HUES6 (cell line): ENCODE measurements around the gene EPHB1.

Experiments
- H3K27ac ChIP-seq: 2 replicates; pipeline ENCODE4 v1.7.0; 2013; ENCODE audit warnings: low read depth, mild to moderate bottlenecking, low read length, inconsistent platforms
- H3K27me3 ChIP-seq: 2 replicates; pipeline ENCODE4 v1.6.1; 2013; ENCODE audit warnings: low read length; ENCODE audit not compliant: control insufficient read depth, insufficient read depth
- H3K36me3 ChIP-seq: 2 replicates; pipeline ENCODE4 v1.6.1; 2013; ENCODE audit warnings: low read length; ENCODE audit not compliant: control insufficient read depth, insufficient read depth
- H3K4me1 ChIP-seq: 2 replicates; pipeline ENCODE4 v1.6.1; 2013; ENCODE audit warnings: low read length; ENCODE audit not compliant: control insufficient read depth, insufficient read depth
- H3K4me3 ChIP-seq: 2 replicates; pipeline ENCODE4 v1.5.1; 2013; ENCODE audit warnings: low read depth, low read length
- H3K9ac ChIP-seq: one replicate; pipeline ENCODE4 v1.6.1; 2013; ENCODE audit warnings: mild to moderate bottlenecking, low read length
- H3K9me3 ChIP-seq: 2 replicates; pipeline ENCODE4 v1.6.1; 2013; ENCODE audit warnings: low read depth, low read length; ENCODE audit not compliant: control insufficient read depth, insufficient read depth

EPHB1 gene

GRCh38 chr3:134827213-134827612 is 32.2 kb downstream of the EPHB1 start:
- no peaks in the 10 kb centered on the region for H3K9me3 ChIP-seq
- no peaks in the 10 kb centered on the region; the same call in 1 of the 2 replicates for H3K4me1 ChIP-seq
- H3K27ac ChIP-seq = no peak overlapping the region
- H3K27me3 ChIP-seq = peaks cover 2% of the 10 kb centered on the region; the same call in 1 of the 2 replicates
- no peak overlapping the region for H3K9ac ChIP-seq
- H3K36me3 ChIP-seq = no peaks in the 10 kb centered on the region
- H3K4me3 ChIP-seq = no peak overlapping the region

GRCh38 chr3:134829721-134830120 is 34.7 kb downstream of the EPHB1 start:
- Histone ChIP-seq H3K9me3 (no peaks in the 10 kb centered on the region), H3K4me1 (no peaks in the 10 kb centered on the region), H3K36me3 (no peaks in the 10 kb centered on the region), H3K27me3 (peaks cover 2% of the 10 kb centered on the region; the same call in 1 of the 2 replicates), H3K9ac (no peak overlapping the region), H3K4me3 (no peak overlapping the region), H3K27ac (no peak overlapping the region)

GRCh38 chr3:134832585-134832984 is 37.5 kb downstream of the EPHB1 start:
- Histone ChIP-seq H3K27me3 (peaks cover 2% of the 10 kb centered on the region; the same call in 1 of the 2 replicates), H3K36me3 (no peaks in the 10 kb centered on the region), H3K9ac (no peak overlapping the region), H3K27ac (no peak overlapping the region), H3K9me3 (no peaks in the 10 kb centered on the region), H3K4me1 (no peaks in the 10 kb centered on the region), H3K4me3 (no peak overlapping the region)

DNA sequence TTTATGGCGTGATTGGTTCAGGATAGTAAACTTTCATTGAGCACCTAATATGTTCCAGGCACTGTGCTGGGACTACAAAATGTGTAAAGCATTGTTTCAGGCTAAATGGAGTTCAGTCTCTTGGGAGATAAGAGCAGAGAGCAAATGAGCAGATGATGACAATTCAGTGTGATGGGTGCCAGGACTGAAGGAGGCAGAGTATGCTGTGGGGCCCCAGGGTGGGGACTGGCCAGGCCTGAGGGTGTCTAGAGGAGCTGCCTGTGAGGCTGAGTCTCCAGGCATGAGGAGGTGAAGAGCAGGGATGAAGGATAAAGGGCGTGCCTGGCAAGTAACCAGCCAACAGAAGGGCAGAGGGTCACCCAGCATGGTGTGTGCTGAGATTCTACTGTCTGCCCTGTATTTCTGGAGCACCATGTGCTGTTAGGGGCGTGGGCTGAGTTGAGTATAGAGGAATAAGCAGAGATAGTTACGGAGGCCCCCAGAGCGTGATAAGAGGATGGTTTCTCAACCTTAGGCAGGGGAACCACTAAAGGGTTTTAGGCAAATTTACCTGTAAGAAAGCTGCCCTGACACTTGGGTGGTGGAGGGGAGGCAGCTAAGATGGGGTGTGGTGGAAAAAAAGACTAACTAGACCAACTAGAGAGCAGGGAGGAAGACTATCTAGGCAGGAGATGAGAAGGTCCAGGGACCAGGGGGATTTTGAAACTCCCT is 38.5 kb downstream of the EPHB1 start:
- no peaks in the 10 kb centered on the region for H3K36me3 ChIP-seq
- H3K27me3 ChIP-seq = peaks cover under 1% of the 10 kb centered on the region; the same call in 1 of the 2 replicates
- H3K9me3 ChIP-seq = no peaks in the 10 kb centered on the region
- no peak overlapping the region for H3K4me3 ChIP-seq
- H3K4me1 ChIP-seq = no peaks in the 10 kb centered on the region
- no peak overlapping the region for H3K9ac ChIP-seq
- H3K27ac ChIP-seq = no peak overlapping the region

DNA sequence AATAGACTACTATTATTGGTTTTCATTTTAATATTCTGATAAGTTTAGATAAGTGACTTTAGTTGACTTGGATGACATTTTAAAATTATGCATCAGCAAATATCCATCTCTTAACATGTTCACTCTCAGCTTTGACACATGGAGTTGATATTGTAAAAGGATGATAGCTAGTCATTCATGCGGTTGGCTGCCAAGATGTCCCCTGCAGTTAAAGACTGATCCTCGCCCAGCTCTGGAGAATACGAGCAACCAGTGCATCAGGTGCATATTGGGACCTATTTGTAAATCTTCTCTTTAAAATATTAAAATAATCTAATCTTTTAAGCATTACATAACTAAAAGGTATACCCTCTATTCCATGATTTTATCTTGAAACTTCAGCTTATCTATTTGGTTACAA is 41.9 kb downstream of the EPHB1 start:
- H3K9me3 ChIP-seq = no peaks in the 10 kb centered on the region; the same call in 1 of the 2 replicates
- no peaks in the 10 kb centered on the region for H3K36me3 ChIP-seq
- H3K27ac ChIP-seq = no peak overlapping the region
- H3K4me1 ChIP-seq = no peaks in the 10 kb centered on the region
- no peak overlapping the region for H3K4me3 ChIP-seq
- no peaks in the 10 kb centered on the region; the same call in 1 of the 2 replicates for H3K27me3 ChIP-seq
- no peak overlapping the region for H3K9ac ChIP-seq

DNA sequence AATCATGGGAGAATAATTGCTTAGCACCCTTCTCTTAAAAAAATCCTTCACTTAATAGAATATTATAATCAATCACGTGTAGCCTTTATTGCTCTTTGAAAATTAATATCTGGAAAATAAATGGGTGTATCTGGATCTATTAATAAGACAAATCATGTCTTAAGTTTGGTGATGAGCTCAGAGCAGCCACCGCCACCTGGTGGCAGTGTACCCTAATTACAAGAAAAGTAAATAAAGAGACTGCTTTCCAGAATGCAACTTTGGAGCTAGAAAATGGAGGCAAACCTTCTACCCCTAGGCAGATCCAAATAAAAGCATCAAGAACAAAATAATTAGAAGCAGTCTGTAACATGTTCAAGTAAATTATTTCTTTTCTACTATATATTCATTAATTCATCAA is 43.5 kb downstream of the EPHB1 start:
- H3K4me3 ChIP-seq = no peak overlapping the region
- no peaks in the 10 kb centered on the region for H3K4me1 ChIP-seq
- no peak overlapping the region for H3K27ac ChIP-seq
- H3K27me3 ChIP-seq = no peaks in the 10 kb centered on the region; the same call in 1 of the 2 replicates
- H3K9me3 ChIP-seq = no peaks in the 10 kb centered on the region; the same call in 1 of the 2 replicates
- no peaks in the 10 kb centered on the region for H3K36me3 ChIP-seq
- H3K9ac ChIP-seq = no peak overlapping the region

- H3K27me3 ChIP-seq = no peaks in the 10 kb centered on the region; the same call in 1 of the 2 replicates
- H3K9me3 ChIP-seq = no peaks in the 10 kb centered on the region; the same call in 1 of the 2 replicates
- no peaks in the 10 kb centered on the region for H3K36me3 ChIP-seq
- H3K4me1 ChIP-seq = no peaks in the 10 kb centered on the region
- no peak overlapping the region for H3K9ac ChIP-seq
- no peak overlapping the region for H3K27ac ChIP-seq
- no peak overlapping the region for H3K4me3 ChIP-seq
These were observed 44.4 kb downstream of the EPHB1 start for GRCh38 chr3:134839422-134839821.

DNA sequence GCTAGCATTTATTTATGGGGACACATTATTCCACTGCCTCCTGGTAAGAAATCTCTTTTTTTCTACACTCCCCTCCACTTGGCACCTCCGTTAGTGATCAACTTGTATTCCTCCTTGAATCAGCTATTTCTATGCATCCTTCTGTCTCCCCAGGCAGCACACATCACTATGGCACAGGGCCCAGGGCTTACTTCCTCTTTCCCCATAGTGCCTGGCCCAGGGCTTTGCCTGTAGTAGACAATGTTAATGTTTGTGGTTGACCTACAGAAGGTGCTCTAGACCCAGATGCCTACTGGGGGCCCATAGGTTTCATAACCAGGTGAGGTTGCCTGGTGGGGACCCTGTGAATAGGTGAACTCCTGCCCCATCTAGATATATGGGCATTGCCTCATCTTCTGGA is 44.9 kb downstream of the EPHB1 start:
- no peaks in the 10 kb centered on the region; the same call in 1 of the 2 replicates for H3K9me3 ChIP-seq
- H3K9ac ChIP-seq = no peak overlapping the region
- no peaks in the 10 kb centered on the region for H3K4me1 ChIP-seq
- H3K27ac ChIP-seq = no peak overlapping the region
- no peaks in the 10 kb centered on the region; the same call in 1 of the 2 replicates for H3K27me3 ChIP-seq
- H3K4me3 ChIP-seq = no peak overlapping the region
- H3K36me3 ChIP-seq = no peaks in the 10 kb centered on the region

GRCh38 chr3:134840459-134840858 is 45.4 kb downstream of the EPHB1 start:
- no peaks in the 10 kb centered on the region for H3K27me3 ChIP-seq
- no peak overlapping the region for H3K4me3 ChIP-seq
- no peaks in the 10 kb centered on the region for H3K4me1 ChIP-seq
- no peak overlapping the region for H3K27ac ChIP-seq
- H3K9ac ChIP-seq = no peak overlapping the region
- no peaks in the 10 kb centered on the region; the same call in 1 of the 2 replicates for H3K9me3 ChIP-seq
- no peaks in the 10 kb centered on the region for H3K36me3 ChIP-seq

GRCh38 chr3:134846084-134846483 is 51.0 kb downstream of the EPHB1 start:
- no peaks in the 10 kb centered on the region for H3K36me3 ChIP-seq
- H3K9me3 ChIP-seq = no peaks in the 10 kb centered on the region
- H3K27ac ChIP-seq = no peak overlapping the region
- H3K27me3 ChIP-seq = no peaks in the 10 kb centered on the region
- no peak overlapping the region for H3K9ac ChIP-seq
- H3K4me3 ChIP-seq = no peak overlapping the region
- peaks cover 20% of the 10 kb centered on the region; the same call in 1 of the 2 replicates for H3K4me1 ChIP-seq

GRCh38 chr3:134846911-134847317 is 51.9 kb downstream of the EPHB1 start:
- H3K36me3 ChIP-seq = no peaks in the 10 kb centered on the region
- H3K9ac ChIP-seq = no peak overlapping the region
- no peak overlapping the region for H3K27ac ChIP-seq
- peaks cover 20% of the 10 kb centered on the region; the same call in 1 of the 2 replicates for H3K4me1 ChIP-seq
- H3K27me3 ChIP-seq = no peaks in the 10 kb centered on the region
- no peak overlapping the region; the same call in 1 of the 2 replicates for H3K4me3 ChIP-seq
- H3K9me3 ChIP-seq = no peaks in the 10 kb centered on the region
